ENCODE data around the gene CBFB. TPM values are rescaled to one million over a fixed set of nuclear protein-coding genes. Genes with fewer than 3 reads are reported as not detected.
A peak's percentile ranks its signal among the peaks of the same experiment; 100 is the strongest.

The CBFB gene
- total RNA-seq, 6 donors from 2014 or later, result 31.4 to 73.4 (median 54.1) TPM

GRCh38 chr16:67017810-67018488, 11.0 kb upstream of the CBFB start:
- Histone ChIP-seq H3K4me1 (peaks cover 9 to 16% (median 15%) of the 10 kb centered on the region in 4 donors), H3K27me3 (peaks cover 0 to 6% (median 1%) of the 10 kb centered on the region in 4 donors), H3K4me3 (no peak overlapping the region), H3K27ac (no peak overlapping the region), H3K36me3 (no peaks in the 10 kb centered on the region), H3K9me3 (no peaks in the 10 kb centered on the region)
- ATAC-seq (ENCODE audit: low FRiP score in 2 of 2), result peak; percentile 60 to 85
- TF ChIP-seq CTCF (IDR thresholded peaks at IDR 0.05) (peak; percentile 47 to 88 (median 76)), EP300 (IDR thresholded peaks at IDR 0.05) (no peak)
- 11 to 50% methylated on average over 1 to 4 of the region's 6 CpGs for WGBS, 2 donors
- DNase-seq, result peak in 1 of 2 donors; percentile 86

GRCh38 chr16:67019171-67019570, 9.8 kb upstream of the CBFB start:
- H3K9me3 ChIP-seq, result no peaks in the 10 kb centered on the region
- H3K27me3 ChIP-seq, result peaks cover 0 to 2% (median 0%) of the 10 kb centered on the region in 4 donors
- TF ChIP-seq POLR2AphosphoS5 (IDR thresholded peaks at IDR 0.05) (no peak), EP300 (IDR thresholded peaks at IDR 0.05) (no peak), CTCF (IDR thresholded peaks at IDR 0.05) (no peak), POLR2A (IDR thresholded peaks at IDR 0.05) (no peak)
- DNase-seq (no peak), ATAC-seq (ENCODE audit: low FRiP score in 2 of 2) (no peak)
- no peak overlapping the region for H3K4me3 ChIP-seq
- H3K36me3 ChIP-seq, result no peaks in the 10 kb centered on the region
- no peak overlapping the region for H3K27ac ChIP-seq
- 93 to 94% methylated on average over 8 of the region's 8 CpGs for WGBS, 2 donors
- H3K4me1 ChIP-seq, result peaks cover 0 to 6% (median 4%) of the 10 kb centered on the region in 4 donors

GRCh38 chr16:67021321-67021720, 7.6 kb upstream of the CBFB start:
- DNase-seq (peak in 1 of 2 donors; percentile 3), ATAC-seq (ENCODE audit: low FRiP score in 2 of 2) (no peak)
- Histone ChIP-seq H3K36me3 (no peaks in the 10 kb centered on the region), H3K4me1 (no peaks in the 10 kb centered on the region), H3K4me3 (no peak overlapping the region), H3K27ac (no peak overlapping the region), H3K9me3 (no peaks in the 10 kb centered on the region), H3K27me3 (no peaks in the 10 kb centered on the region)
- WGBS, 2 donors, result 86 to 92% methylated on average over 3 of the region's 3 CpGs
- no peak for TF ChIP-seq POLR2A (IDR thresholded peaks at IDR 0.05)

- no peaks in the 10 kb centered on the region for H3K36me3 ChIP-seq
- no peaks in the 10 kb centered on the region for H3K27me3 ChIP-seq
- peak in 1 of 2 donors; percentile 2 for DNase-seq
- no peak overlapping the region for H3K4me3 ChIP-seq
- TF ChIP-seq EP300 (IDR thresholded peaks at IDR 0.05), result no peak
- no peak for TF ChIP-seq POLR2AphosphoS5 (IDR thresholded peaks at IDR 0.05)
- TF ChIP-seq CTCF (IDR thresholded peaks at IDR 0.05), result no peak
- no peak for TF ChIP-seq POLR2A (IDR thresholded peaks at IDR 0.05)
- H3K9me3 ChIP-seq, result no peaks in the 10 kb centered on the region
- WGBS, 2 donors, result 77 to 78% methylated on average over 4 of the region's 4 CpGs
- no peak for ATAC-seq (ENCODE audit: low FRiP score in 2 of 2)
- H3K27ac ChIP-seq, result no peak overlapping the region
- H3K4me1 ChIP-seq, result no peaks in the 10 kb centered on the region
Observed at GRCh38 chr16:67022531-67023214, 6.3 kb upstream of the CBFB start.

- Histone ChIP-seq H3K27me3 (no peaks in the 10 kb centered on the region), H3K27ac (no peak overlapping the region), H3K36me3 (no peaks in the 10 kb centered on the region), H3K4me1 (peaks cover 6% of the 10 kb centered on the region in 4 donors), H3K9me3 (no peaks in the 10 kb centered on the region), H3K4me3 (no peak overlapping the region)
- DNase-seq (no peak), ATAC-seq (ENCODE audit: low FRiP score in 2 of 2) (no peak)
- no peak for TF ChIP-seq POLR2AphosphoS5 (IDR thresholded peaks at IDR 0.05)
- WGBS, 2 donors, result 100% methylated on average over 1 of the region's 1 CpG
Observed at GRCh38 chr16:67023689-67024088, 5.3 kb upstream of the CBFB start.
